GM23248 (cell line): ENCODE data around the gene ALPK3.

Source experiments
- EZH2 ChIP-seq: fragments of 200-600 bp; sonication (generic); IDR thresholded peaks from 2 replicates; pipeline ENCODE4 v1.6.1; 2018; ENCODE audit warnings: antibody characterized with exemption, mild to moderate bottlenecking; ENCODE audit not compliant: insufficient read depth, poor library complexity, severe bottlenecking
- EZH2phosphoT487 ChIP-seq: fragments of 200-600 bp; sonication (generic); IDR thresholded peaks from 2 replicates; pipeline ENCODE4 v1.6.1; 2018; ENCODE audit warnings: antibody characterized with exemption, moderate library complexity, mild to moderate bottlenecking, low read depth; ENCODE audit not compliant: insufficient read depth

DNA sequence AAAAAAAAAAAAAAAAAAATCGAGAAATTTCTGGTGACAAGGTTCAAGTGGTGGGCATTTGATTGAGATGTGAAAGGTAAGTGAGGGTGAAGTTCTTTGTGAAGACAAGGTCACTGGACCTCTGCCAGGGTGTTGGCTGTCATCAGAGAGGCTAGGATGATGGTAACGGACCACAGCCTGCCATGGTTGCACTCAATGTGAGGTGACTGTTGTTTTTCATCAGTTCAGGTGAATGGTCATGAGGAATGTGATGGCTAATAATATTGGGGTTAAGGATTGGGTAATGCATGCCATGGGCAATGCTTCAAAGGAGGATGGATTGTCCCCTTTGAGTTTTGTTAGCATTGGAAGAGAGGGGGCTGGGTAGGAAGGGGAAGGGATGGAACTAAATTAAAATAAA, 4.3 kb upstream of the ALPK3 start:
- TF ChIP-seq EZH2 (no peak), EZH2phosphoT487 (no peak)
